ENCODE results near the gene R3HDM4.

The R3HDM4 gene

GRCh38 chr19:953445-954271 is 40.6 kb upstream of the R3HDM4 start:
- H3K27ac ChIP-seq (ENCODE audit: low read depth, low read length): peak overlapping the region; percentile 99
- peaks cover 15 to 24% of the 10 kb centered on the region in 2 experiments for H3K36me3 ChIP-seq (ENCODE audit: control insufficient read depth in 1 of 2, insufficient read depth in 2 of 2, low read length in 2 of 2)
- no peak for DNase-seq
- H3K4me1 ChIP-seq (ENCODE audit: control insufficient read depth in 1 of 2, insufficient read depth in 2 of 2, low read length in 2 of 2): peaks cover 59 to 66% of the 10 kb centered on the region in 2 experiments
- H2BK5ac ChIP-seq (ENCODE audit: low read depth, low read length, poor library complexity): peak overlapping the region; percentile 95
- H3K27me3 ChIP-seq (ENCODE audit: insufficient read depth, low read length): no peaks in the 10 kb centered on the region
- H2AFZ ChIP-seq (ENCODE audit: insufficient read depth, low read length, poor library complexity): peak overlapping the region; percentile 64
- peak overlapping the region; percentile 87 for H3K14ac ChIP-seq (ENCODE audit: low read length)
- no CpG with 5 or more reads among the region's 33 CpGs for WGBS (ENCODE audit: extremely low coverage, insufficient coverage, insufficient read length)
- peak overlapping the region; percentile 88 for H4K8ac ChIP-seq (ENCODE audit: low read depth, low read length)
- H4K91ac ChIP-seq (ENCODE audit: low read depth, low read length): peak overlapping the region; percentile 92
- peak overlapping the region; percentile 97 for H2BK120ac ChIP-seq (ENCODE audit: insufficient read depth, low read length, poor library complexity)
- H3K4ac ChIP-seq (ENCODE audit: low read depth, low read length): peak overlapping the region; percentile 98
- peak overlapping the region; percentile 74 for H3K4me2 ChIP-seq (ENCODE audit: low read length)
- H3K9ac ChIP-seq (ENCODE audit: low read length): no peak overlapping the region
- H3K79me1 ChIP-seq (ENCODE audit: low read length): peaks cover 66% of the 10 kb centered on the region
- no peaks in the 10 kb centered on the region for H3K9me3 ChIP-seq (ENCODE audit: insufficient read depth, low read depth, low read length)
- peak overlapping the region; percentile 98 for H2AK5ac ChIP-seq (ENCODE audit: low read length)
- H4K12ac ChIP-seq (ENCODE audit: low read depth, low read length): peak overlapping the region; percentile 37
- peak overlapping the region; percentile 91 for H3K18ac ChIP-seq (ENCODE audit: low read length)
- H3K4me3 ChIP-seq (ENCODE audit: low read depth, low read length): no peak overlapping the region
- H2BK12ac ChIP-seq (ENCODE audit: low read length): peak overlapping the region; percentile 90
- H3K23ac ChIP-seq (ENCODE audit: low read length): no peak overlapping the region
- H3K79me2 ChIP-seq (ENCODE audit: control insufficient read depth, insufficient read depth, low read length, poor library complexity): peaks cover 56% of the 10 kb centered on the region

GRCh38 chr19:952680-953444 is 39.8 kb upstream of the R3HDM4 start:
- Histone ChIP-seq H3K18ac (ENCODE audit: low read length) (peak overlapping the region; percentile 97), H3K14ac (ENCODE audit: low read length) (peak overlapping the region; percentile 98), H4K8ac (ENCODE audit: low read depth, low read length) (peak overlapping the region; percentile 98), H3K9me3 (ENCODE audit: insufficient read depth, low read depth, low read length) (no peaks in the 10 kb centered on the region), H2AK5ac (ENCODE audit: low read length) (peak overlapping the region; percentile 91), H4K91ac (ENCODE audit: low read depth, low read length) (peak overlapping the region; percentile 99), H3K23ac (ENCODE audit: low read length) (no peak overlapping the region), H3K9ac (ENCODE audit: low read length) (peak overlapping the region; percentile 78), H3K79me2 (ENCODE audit: control insufficient read depth, insufficient read depth, low read length, poor library complexity) (peaks cover 59% of the 10 kb centered on the region), H3K36me3 (ENCODE audit: control insufficient read depth in 1 of 2, insufficient read depth in 2 of 2, low read length in 2 of 2) (peaks cover 21 to 30% of the 10 kb centered on the region in 2 experiments), H3K4me3 (ENCODE audit: low read depth, low read length) (no peak overlapping the region), H3K27ac (ENCODE audit: low read depth, low read length) (peak overlapping the region; percentile 99), H2BK5ac (ENCODE audit: low read depth, low read length, poor library complexity) (peak overlapping the region; percentile 100), H2BK120ac (ENCODE audit: insufficient read depth, low read length, poor library complexity) (peak overlapping the region; percentile 99), H4K12ac (ENCODE audit: low read depth, low read length) (peak overlapping the region; percentile 79), H3K79me1 (ENCODE audit: low read length) (peaks cover 69% of the 10 kb centered on the region), H3K4ac (ENCODE audit: low read depth, low read length) (peak overlapping the region; percentile 97), H2BK12ac (ENCODE audit: low read length) (peak overlapping the region; percentile 96), H3K4me1 (ENCODE audit: control insufficient read depth in 1 of 2, insufficient read depth in 2 of 2, low read length in 2 of 2) (peaks cover 65 to 72% of the 10 kb centered on the region in 2 experiments), H3K27me3 (ENCODE audit: insufficient read depth, low read length) (no peaks in the 10 kb centered on the region), H3K4me2 (ENCODE audit: low read length) (peak overlapping the region; percentile 74), H2AFZ (ENCODE audit: insufficient read depth, low read length, poor library complexity) (peak overlapping the region; percentile 75)
- no CpG with 5 or more reads among the region's 21 CpGs for WGBS (ENCODE audit: extremely low coverage, insufficient coverage, insufficient read length)
- peak; percentile 53 to 80 for DNase-seq

GRCh38 chr19:952049-952679 is 39.1 kb upstream of the R3HDM4 start:
- peak overlapping the region; percentile 97 for H3K18ac ChIP-seq (ENCODE audit: low read length)
- peak overlapping the region; percentile 74 for H3K4me2 ChIP-seq (ENCODE audit: low read length)
- peak overlapping the region; percentile 97 for H3K4ac ChIP-seq (ENCODE audit: low read depth, low read length)
- peak overlapping the region; percentile 99 for H3K27ac ChIP-seq (ENCODE audit: low read depth, low read length)
- peak overlapping the region; percentile 91 for H2AK5ac ChIP-seq (ENCODE audit: low read length)
- peaks cover 68 to 72% of the 10 kb centered on the region in 2 experiments for H3K4me1 ChIP-seq (ENCODE audit: control insufficient read depth in 1 of 2, insufficient read depth in 2 of 2, low read length in 2 of 2)
- H3K9ac ChIP-seq (ENCODE audit: low read length): peak overlapping the region; percentile 78
- peaks cover 1% of the 10 kb centered on the region for H3K9me3 ChIP-seq (ENCODE audit: insufficient read depth, low read depth, low read length)
- H3K79me2 ChIP-seq (ENCODE audit: control insufficient read depth, insufficient read depth, low read length, poor library complexity): peaks cover 61% of the 10 kb centered on the region
- H2BK12ac ChIP-seq (ENCODE audit: low read length): peak overlapping the region; percentile 96
- WGBS (ENCODE audit: extremely low coverage, insufficient coverage, insufficient read length): no CpG with 5 or more reads among the region's 14 CpGs
- H2BK120ac ChIP-seq (ENCODE audit: insufficient read depth, low read length, poor library complexity): peak overlapping the region; percentile 99
- H4K91ac ChIP-seq (ENCODE audit: low read depth, low read length): peak overlapping the region; percentile 99
- DNase-seq: peak in 1 of 2 donors; percentile 59
- no peak overlapping the region for H3K4me3 ChIP-seq (ENCODE audit: low read depth, low read length)
- no peak overlapping the region for H3K23ac ChIP-seq (ENCODE audit: low read length)
- peak overlapping the region; percentile 98 for H4K8ac ChIP-seq (ENCODE audit: low read depth, low read length)
- peak overlapping the region; percentile 98 for H3K14ac ChIP-seq (ENCODE audit: low read length)
- H3K36me3 ChIP-seq (ENCODE audit: control insufficient read depth in 1 of 2, insufficient read depth in 2 of 2, low read length in 2 of 2): peaks cover 28 to 37% of the 10 kb centered on the region in 2 experiments
- H3K27me3 ChIP-seq (ENCODE audit: insufficient read depth, low read length): no peaks in the 10 kb centered on the region
- H3K79me1 ChIP-seq (ENCODE audit: low read length): peaks cover 64% of the 10 kb centered on the region
- peak overlapping the region; percentile 79 for H4K12ac ChIP-seq (ENCODE audit: low read depth, low read length)
- no peak overlapping the region for H2AFZ ChIP-seq (ENCODE audit: insufficient read depth, low read length, poor library complexity)
- peak overlapping the region; percentile 100 for H2BK5ac ChIP-seq (ENCODE audit: low read depth, low read length, poor library complexity)
